HG03108 (cell line): ENCODE data around the gene MT2A.
A peak's percentile ranks its signal among the peaks of the same experiment; 100 is the strongest.

Source experiments
- ATAC-seq: cut with Tn5 transposase; IDR thresholded peaks from one replicate; pipeline ENCODE4 v1.9.1; 2021; ENCODE audit warnings: moderate library complexity; ENCODE audit not compliant: unreplicated experiment

Gene MT2A

GRCh38 chr16:56636616-56637413, 28.4 kb downstream of the MT2A start:
- no peak for ATAC-seq

DNA sequence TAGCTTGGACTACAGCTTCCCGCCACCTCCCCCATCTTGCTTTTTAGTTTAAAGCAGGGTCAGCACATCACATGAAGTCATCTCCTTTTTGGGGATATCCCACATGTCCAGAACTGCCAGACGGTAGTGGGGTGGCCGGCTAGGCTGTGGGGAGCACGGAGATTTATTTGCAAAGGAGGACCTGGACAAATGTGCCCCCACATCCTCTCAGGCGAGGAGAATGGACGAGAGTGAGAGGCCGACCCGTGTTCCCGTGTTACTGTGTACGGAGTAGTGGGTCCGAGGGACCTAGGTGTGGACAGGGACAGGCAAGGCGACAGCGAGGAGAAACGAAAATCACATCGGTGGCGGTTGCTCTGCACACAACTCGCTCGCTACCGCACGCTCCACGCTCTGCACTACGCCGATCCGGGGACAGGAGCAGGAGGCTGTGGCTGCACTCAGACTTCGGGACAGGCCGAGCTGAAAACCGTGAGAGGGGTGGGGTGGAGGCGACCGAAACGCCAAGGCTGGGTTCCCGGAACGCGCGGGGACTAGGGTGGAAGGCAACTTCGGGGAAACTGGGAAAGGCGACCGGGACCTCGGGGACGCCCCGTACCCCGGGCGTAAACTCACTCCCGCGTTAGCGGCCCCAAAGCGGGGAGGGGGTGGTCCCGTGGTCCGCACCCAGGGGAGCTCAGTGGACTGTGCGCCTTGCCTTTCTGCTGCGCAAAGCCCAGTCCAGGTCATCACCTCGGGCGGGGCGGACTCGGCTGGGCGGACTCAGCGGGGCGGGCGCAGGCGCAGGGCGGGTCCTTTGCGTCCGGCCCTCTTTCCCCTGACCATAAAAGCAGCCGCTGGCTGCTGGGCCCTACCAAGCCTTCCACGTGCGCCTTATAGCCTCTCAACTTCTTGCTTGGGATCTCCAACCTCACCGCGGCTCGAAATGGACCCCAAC, 29.7 kb downstream of the MT2A start, which contains the start of gene MT1A:
MT1A (plus strand) TSS at position 853 of the 937 bp plus-strand sequence; CDS start at position 926, 73 bp downstream.
- ATAC-seq = no peak

- no peak for ATAC-seq
Observed at GRCh38 chr16:56639045-56639444, 30.7 kb downstream of the MT2A start.

DNA sequence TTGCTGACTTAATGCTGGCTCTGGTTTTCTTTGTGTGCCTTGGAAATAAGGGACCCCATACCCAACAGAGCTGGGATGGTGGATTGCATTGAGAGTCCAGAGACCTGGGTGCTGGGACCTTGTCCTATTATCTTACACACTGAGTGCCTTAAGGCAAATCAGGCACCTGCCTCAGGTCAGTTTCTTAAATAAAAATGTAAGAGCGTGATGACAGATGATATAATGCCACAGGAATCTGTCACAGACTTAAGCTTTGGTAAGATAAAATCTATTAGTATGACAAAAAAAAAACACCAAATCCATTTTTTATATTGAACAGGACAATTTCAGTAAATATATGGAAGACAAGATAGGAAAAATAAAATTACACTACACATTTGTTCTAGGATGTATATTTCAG, 31.7 kb downstream of the MT2A start:
- ATAC-seq = no peak

DNA sequence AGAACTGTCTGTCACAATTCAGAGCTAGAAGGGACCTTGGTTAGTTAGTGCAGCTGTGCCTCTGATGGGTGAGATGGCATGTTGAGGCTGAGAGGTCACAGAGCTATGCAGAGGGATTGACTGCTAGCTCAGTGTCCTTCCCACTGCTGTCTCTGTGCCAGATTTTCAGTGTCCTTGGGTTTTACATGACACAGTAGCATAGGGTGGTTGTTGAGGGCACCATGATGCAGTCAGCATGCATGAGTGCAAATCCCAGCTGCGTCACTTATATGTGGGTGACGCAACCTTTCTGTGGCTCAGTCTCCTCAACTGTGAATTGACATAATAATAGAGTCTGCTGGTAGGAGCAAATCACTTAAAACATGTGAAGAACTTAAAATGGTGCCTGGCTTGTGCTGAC, 32.8 kb downstream of the MT2A start:
- ATAC-seq = no peak

GRCh38 chr16:56643080-56643778, 34.8 kb downstream of the MT2A start:
- peak; percentile 47 for ATAC-seq

GRCh38 chr16:56643833-56644232, 35.4 kb downstream of the MT2A start:
- ATAC-seq = no peak

- no peak for ATAC-seq
Observed at GRCh38 chr16:56645311-56645710, 36.9 kb downstream of the MT2A start.

DNA sequence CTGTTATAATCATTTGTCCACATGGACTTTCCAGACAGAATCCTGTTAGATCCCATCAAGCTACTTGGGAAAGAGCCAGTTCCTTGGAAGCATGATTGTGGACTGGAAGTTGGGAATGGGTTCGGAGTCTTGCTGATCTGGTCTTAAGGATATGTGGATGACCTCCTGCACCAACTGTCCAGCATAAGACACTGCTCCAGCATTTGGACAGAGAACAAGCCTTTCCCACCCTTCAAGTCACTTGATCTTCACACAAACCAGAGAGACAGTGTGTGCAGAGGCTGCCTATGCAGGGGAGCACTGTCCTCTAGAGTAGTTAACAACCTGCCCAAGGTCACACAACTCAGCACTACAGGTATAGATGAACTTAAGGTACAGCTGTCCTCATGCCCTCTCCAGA, 37.5 kb downstream of the MT2A start:
- ATAC-seq = no peak

- no peak for ATAC-seq
Observed at GRCh38 chr16:56647641-56648431, 39.5 kb downstream of the MT2A start.

- ATAC-seq = no peak
Observed at GRCh38 chr16:56649271-56649670, 40.9 kb downstream of the MT2A start.

GRCh38 chr16:56649820-56650219, 41.4 kb downstream of the MT2A start:
- no peak for ATAC-seq

DNA sequence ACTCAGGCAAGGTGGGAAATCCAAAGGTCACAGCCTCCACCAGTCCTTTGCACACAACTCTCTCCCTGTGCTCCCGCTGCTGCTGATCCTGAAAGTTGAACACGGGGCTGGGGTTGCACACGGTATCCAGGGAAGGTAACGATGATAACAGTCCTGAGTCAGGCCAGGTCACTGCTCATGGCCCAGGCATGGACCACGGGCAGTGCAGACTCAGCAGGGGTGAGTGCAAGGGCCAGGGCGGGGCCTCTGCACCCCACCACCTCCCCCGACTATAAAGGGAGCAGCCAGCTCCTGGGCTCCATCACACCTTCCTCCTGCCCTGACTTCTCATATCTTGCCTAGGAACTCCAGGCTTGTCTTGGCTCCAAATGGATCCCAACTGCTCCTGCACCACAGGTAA, 43.2 kb downstream of the MT2A start, which contains the start of gene MT1B:
MT1B (plus strand) TSS at position 301 of the 400 bp plus-strand sequence; CDS start at position 369, 68 bp downstream.
- ATAC-seq = no peak

DNA sequence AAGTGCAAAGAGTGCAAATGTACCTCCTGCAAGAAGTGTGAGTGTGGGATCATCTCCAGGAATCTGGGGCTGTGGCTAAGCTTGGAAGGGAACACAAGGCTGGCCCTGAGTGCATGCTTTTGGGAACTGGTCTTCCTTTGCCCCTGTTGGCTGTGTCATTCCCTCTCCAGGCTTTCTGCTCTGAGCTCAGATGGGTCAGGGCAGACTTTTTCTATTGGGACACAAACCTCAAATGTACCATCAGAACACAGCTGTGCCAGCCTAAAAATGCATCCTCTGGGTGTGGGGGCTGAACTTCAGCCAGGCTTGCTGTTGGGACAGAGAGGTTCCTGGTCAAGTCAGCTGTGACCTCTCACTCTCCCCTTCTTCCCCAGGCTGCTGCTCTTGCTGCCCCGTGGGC, 44.2 kb downstream of the MT2A start:
- ATAC-seq = no peak

GRCh38 chr16:56653218-56653617, 44.8 kb downstream of the MT2A start:
- no peak for ATAC-seq

DNA sequence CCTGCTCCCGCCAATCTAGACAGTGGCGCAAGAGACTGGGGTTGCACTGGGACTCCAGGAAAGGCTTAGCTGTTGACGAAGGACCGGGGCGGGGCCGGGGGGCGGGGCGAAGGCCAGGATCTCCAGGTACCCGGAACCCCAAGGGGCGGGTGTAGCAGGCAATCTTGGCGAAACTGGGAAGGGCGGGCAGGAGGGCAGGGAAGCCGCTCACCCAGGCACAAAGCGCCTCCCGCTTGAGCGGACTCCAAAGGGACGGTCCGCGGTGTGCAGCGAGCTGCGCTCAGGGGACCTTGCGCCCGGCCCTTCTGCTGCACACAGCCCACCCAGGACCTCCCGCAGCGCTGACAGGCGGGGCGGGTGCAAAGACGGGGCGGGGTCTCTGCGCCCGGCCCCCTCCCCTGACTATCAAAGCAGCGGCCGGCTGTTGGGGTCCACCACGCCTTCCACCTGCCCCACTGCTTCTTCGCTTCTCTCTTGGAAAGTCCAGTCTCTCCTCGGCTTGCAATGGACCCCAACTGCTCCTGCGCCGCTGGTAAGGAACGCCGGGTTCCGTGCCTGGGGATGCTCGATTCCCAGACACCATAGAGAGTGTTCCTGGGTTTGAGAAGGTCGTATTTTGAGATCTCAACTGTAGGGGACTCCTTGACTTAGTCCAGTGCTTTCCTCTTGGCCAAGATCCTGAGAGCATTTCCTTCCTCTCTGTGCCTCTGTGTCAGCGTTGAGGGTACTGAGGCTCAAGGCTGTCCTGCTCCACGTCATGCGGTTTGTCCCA, 49.4 kb downstream of the MT2A start, which contains the start of gene MT1F:
MT1F (plus strand) TSS at position 405 of the 772 bp plus-strand sequence; CDS start at position 505, 100 bp downstream.
- ATAC-seq = peak; percentile 43

GRCh38 chr16:56658327-56658875, 50.0 kb downstream of the MT2A start:
- ATAC-seq = no peak
